HEK293 (cell line): ENCODE results near the gene MEGF8.

ENCODE experiments used
- CTCF ChIA-PET: fragments of 350-600 bp; formaldehyde crosslinking; extraction: SDS; loops from one replicate; lab custom pipeline; 2021; ENCODE audit warnings: antibody characterized with exemption; lab: Yijun Ruan, JAX
- POLR2A ChIA-PET: fragments of 300-600 bp; formaldehyde crosslinking; extraction: SDS; loops from one replicate; lab custom pipeline; 2020; ENCODE audit warnings: antibody characterized with exemption, inconsistent platforms; lab: Yijun Ruan, JAX
- H3K27ac ChIP-seq: fragments of 200-500 bp; sonication (Bioruptor generic); 2 replicates; pipeline ENCODE4 v1.5.1; 2014; ENCODE audit warnings: low read depth, low read length, control low read depth, inconsistent platforms; ENCODE audit errors: extremely low read depth
- H3K36me3 ChIP-seq, 2 experiments: fragments of 200-500 bp in 1 of 2; sonication (Bioruptor generic) in 1 of 2; 1 replicate in 1 of 2; 2 replicates in 1 of 2; pipeline ENCODE4 v1.5.1; 2014 to 2017; ENCODE audit warnings: inconsistent platforms in 2 of 2, low read length in 2 of 2; ENCODE audit not compliant: control insufficient read depth in 2 of 2, insufficient read depth in 1 of 2
- H3K4me1 ChIP-seq: fragments of 200-500 bp; sonication (Bioruptor generic); 2 replicates; pipeline ENCODE4 v1.5.1; 2014; ENCODE audit warnings: mild to moderate bottlenecking, low read length, inconsistent platforms; ENCODE audit not compliant: control insufficient read depth, insufficient read depth
- H3K4me3 ChIP-seq: 2 replicates; pipeline ENCODE4 v1.5.1; 2011; ENCODE audit warnings: low read depth, mild to moderate bottlenecking, control low read depth, low read length, moderate library complexity
- H3K9me3 ChIP-seq: fragments of 200-500 bp; sonication (Bioruptor generic); 2 replicates; pipeline ENCODE4 v1.5.1; 2014; ENCODE audit warnings: low read depth, low read length, inconsistent platforms; ENCODE audit not compliant: control insufficient read depth, insufficient read depth
- EGR2 ChIP-seq: fragments of 450-650 bp; formaldehyde crosslinking; IDR thresholded peaks from 2 replicates; pipeline ENCODE4 v1.5.1; 2016; ENCODE audit warnings: low read depth, missing biosample characterization, missing genetic modification characterization
- HIC1 ChIP-seq: fragments of 450-650 bp; formaldehyde crosslinking; IDR thresholded peaks from 2 replicates; pipeline ENCODE4 v1.5.1; 2016; ENCODE audit warnings: missing biosample characterization, missing genetic modification characterization
- INSM2 ChIP-seq: fragments of 450-650 bp; formaldehyde crosslinking; IDR thresholded peaks from 2 replicates; pipeline ENCODE4 v1.5.1; 2016; ENCODE audit warnings: missing biosample characterization, missing genetic modification characterization
- KLF8 ChIP-seq: fragments of 450-650 bp; formaldehyde crosslinking; IDR thresholded peaks from 2 replicates; pipeline ENCODE4 v1.5.1; 2016; ENCODE audit warnings: missing biosample characterization, missing genetic modification characterization
- PRDM10 ChIP-seq: fragments of 450-650 bp; formaldehyde crosslinking; IDR thresholded peaks from 2 replicates; pipeline ENCODE4 v1.5.1; 2016; ENCODE audit warnings: missing biosample characterization, missing genetic modification characterization
- SCRT2 ChIP-seq: fragments of 450-650 bp; formaldehyde crosslinking; IDR thresholded peaks from 2 replicates; pipeline ENCODE4 v1.5.1; 2016; ENCODE audit warnings: missing biosample characterization, missing genetic modification characterization
- ZBTB7A ChIP-seq: fragments of 450-650 bp; formaldehyde crosslinking; IDR thresholded peaks from 2 replicates; pipeline ENCODE4 v1.5.1; 2016; ENCODE audit warnings: low read depth, missing biosample characterization, missing genetic modification characterization
- ZFHX2 ChIP-seq: fragments of 450-650 bp; formaldehyde crosslinking; conservative IDR thresholded peaks from 2 replicates; pipeline ENCODE4 v1.5.1; 2016; ENCODE audit warnings: missing biosample characterization, missing genetic modification characterization
- ZNF133 ChIP-seq: fragments of 450-650 bp; formaldehyde crosslinking; IDR thresholded peaks from 2 replicates; pipeline ENCODE4 v1.5.1; 2016; ENCODE audit warnings: missing biosample characterization, missing genetic modification characterization
- ZNF292 ChIP-seq: fragments of 450-650 bp; formaldehyde crosslinking; IDR thresholded peaks from 2 replicates; pipeline ENCODE4 v1.5.1; 2016; ENCODE audit warnings: low read depth, missing biosample characterization, missing genetic modification characterization, borderline replicate concordance
- ZNF324 ChIP-seq: fragments of 450-650 bp; formaldehyde crosslinking; IDR thresholded peaks from 2 replicates; pipeline ENCODE4 v1.5.1; 2016; ENCODE audit warnings: missing biosample characterization, missing genetic modification characterization
- ZNF398 ChIP-seq: fragments of 450-650 bp; formaldehyde crosslinking; IDR thresholded peaks from 2 replicates; pipeline ENCODE4 v1.5.1; 2017; ENCODE audit warnings: missing biosample characterization, missing genetic modification characterization
- ZNF621 ChIP-seq: fragments of 450-650 bp; formaldehyde crosslinking; IDR thresholded peaks from 2 replicates; pipeline ENCODE4 v1.5.1; 2017; ENCODE audit warnings: missing biosample characterization, missing genetic modification characterization
- ZNF76 ChIP-seq: fragments of 450-650 bp; formaldehyde crosslinking; IDR thresholded peaks from 2 replicates; pipeline ENCODE4; 2016; ENCODE audit warnings: low read depth, missing biosample characterization, missing genetic modification characterization, borderline replicate concordance

MEGF8 gene

GRCh38 chr19:42401365-42402303, 76.2 kb downstream of the MEGF8 start (continued):
- TF ChIP-seq ZNF621 (no peak), ZBTB7A (tag by site-specific recombination) (no peak), INSM2 (tag by site-specific recombination) (no peak), ZNF292 (tag by site-specific recombination) (no peak), ZFHX2 (tag by site-specific recombination) (peak; percentile 37; the same call in 1 of the 2 replicates), HIC1 (tag by site-specific recombination) (no peak), ZNF133 (tag by site-specific recombination) (no peak), KLF8 (tag by site-specific recombination) (no peak), PRDM10 (peak; percentile 43; the same call in 1 of the 2 replicates), EGR2 (tag by site-specific recombination) (0 out of 2 replicates have a peak, but pooled peaks have one; percentile 16), ZNF76 (tag by site-specific recombination) (peak; percentile 46; the same call in 1 of the 2 replicates)
- TF ChIP-seq, all 188 proteins: peak for 26

- peaks cover 2 to 4% of the 10 kb centered on the region in 2 experiments; a peak in 2 of 3 replicates for H3K36me3 ChIP-seq
- TF ChIP-seq SCRT2, result 0 out of 2 replicates have a peak, but pooled peaks have one; percentile 16
- TF ChIP-seq ZNF324, result no peak
- TF ChIP-seq ZNF398 (tag by site-specific recombination), result no peak
- H3K4me1 ChIP-seq, result peaks cover 12% of the 10 kb centered on the region
- peak overlapping the region; percentile 24; the same call in 1 of the 2 replicates for H3K27ac ChIP-seq
- POLR2A ChIA-PET, result interaction anchor here (0.7 to 1.2 kb wide), 5 partner anchors 13 to 56 kb away, joined by 3 to 6 read pairs (median 4); no protein-coding TSS in a partner anchor
- CTCF ChIA-PET, result interaction anchor here (0.7 to 3.4 kb wide), 6 partner anchors 8 to 294 kb away, joined by 3 to 33 read pairs (median 5); no protein-coding TSS in a partner anchor
- no peak overlapping the region for H3K4me3 ChIP-seq
- H3K9me3 ChIP-seq, result no peaks in the 10 kb centered on the region
Measured at GRCh38 chr19:42402376-42403116, 77.1 kb downstream of the MEGF8 start.
